HG03520 (cell line): ENCODE data around the gene KDSR.
A peak's percentile ranks its signal among the peaks of the same experiment; 100 is the strongest.

Experiments used
- ATAC-seq: cut with Tn5 transposase; IDR thresholded peaks from one replicate; pipeline ENCODE4 v1.9.1; 2021; ENCODE audit warnings: mild to moderate bottlenecking, moderate library complexity; ENCODE audit not compliant: unreplicated experiment

The KDSR gene

DNA sequence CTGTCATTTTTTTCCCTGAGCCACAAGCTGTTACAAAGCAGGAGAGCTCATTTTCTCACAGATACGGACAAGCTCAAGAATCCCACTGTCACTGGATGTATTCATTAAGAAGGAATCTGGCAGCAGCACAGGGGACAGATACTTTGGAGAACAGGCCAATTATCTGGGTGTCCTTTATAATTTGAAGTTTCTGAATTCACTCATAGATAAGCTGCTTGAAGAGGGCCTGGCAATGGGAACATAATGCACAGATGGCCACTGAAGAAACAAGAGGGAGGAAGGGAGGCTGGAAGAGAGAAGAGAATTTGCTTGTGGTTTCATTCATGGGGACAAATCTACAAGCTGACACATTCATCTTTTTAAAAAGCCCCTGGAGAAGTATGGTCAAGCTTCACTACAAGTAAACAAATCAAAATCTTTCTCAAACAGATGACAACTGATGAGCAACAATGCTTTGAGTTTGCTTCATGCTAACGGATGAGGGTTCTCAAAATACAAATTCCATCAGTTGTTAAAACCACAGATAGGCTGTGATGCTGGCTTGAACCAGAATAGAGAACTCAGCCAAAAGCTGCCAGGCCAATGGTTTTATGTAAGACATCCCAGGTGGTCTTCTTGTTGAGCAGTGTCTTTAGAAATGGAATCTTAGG is 59.3 kb downstream of the KDSR start:
- ATAC-seq = no peak

DNA sequence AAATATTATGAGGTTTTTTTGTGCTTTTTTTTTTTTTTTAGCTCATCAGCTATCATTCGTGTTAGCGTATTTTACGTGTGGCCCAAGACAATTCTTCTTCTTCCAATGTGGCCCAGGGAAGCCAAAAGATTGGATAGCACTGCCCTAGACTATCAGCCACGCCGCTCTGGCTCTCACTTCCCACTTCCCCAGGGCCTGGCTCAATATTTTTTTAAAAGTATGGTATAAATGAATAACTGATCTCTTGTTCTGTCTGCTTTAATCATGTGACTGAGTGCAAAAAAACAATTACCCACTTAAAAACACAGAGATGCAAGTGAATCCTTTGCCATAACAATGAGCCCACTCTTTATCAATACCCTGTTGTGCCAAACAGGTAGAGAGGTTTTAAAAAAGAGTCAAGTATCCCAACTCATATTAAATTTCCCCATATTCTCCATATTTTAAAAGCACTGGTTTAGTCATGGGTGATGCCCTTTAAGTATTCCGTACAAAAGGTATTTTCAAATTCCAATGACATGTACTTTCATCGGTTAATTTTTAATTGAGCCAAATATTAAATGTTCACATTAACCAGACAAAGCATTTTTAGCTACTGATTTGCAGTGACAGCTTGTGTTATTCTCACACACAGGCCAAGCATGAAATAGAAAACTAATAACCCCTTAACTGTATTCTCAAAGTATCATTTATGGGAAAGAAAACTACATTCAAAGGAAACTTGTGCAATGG is 60.0 kb downstream of the KDSR start:
- ATAC-seq = no peak

DNA sequence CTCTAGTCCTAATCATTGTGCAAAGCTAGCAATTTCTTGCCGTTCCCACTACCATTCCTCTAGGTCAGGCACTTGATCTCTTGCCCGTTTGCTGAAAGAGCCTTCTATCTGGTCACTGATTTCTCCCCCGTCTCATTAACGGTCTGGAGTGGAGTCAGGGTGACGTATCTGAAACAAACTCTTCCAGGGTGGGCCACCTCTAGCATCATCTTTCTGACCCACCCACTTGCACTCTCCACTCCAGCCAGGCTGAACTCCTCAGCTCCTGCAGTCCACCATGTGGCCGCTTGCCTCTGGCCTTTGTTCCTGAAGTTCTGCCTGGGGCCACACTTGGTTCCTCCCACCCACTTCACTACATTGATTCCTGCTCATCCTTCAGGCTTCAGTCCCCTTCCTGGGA is 60.8 kb downstream of the KDSR start:
- no peak for ATAC-seq

DNA sequence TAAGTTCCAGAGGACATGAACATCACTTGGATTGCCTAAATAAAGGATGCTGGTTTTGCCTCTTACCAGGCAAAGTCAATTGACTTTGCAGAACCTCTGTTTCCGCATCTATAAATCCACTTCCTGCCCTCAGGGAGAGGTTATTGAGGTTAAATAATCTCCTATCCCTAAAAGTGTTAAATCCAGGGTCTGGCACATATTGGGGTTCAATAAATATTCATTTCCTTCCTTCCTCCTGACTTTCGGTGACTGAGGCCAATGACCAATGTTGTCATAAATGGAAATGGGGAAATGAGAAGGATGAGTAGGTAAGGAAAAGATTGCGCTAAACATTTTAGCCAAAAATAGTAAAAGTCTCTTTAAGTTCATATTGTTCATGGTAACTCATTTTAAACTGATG is 63.5 kb downstream of the KDSR start:
- no peak for ATAC-seq

DNA sequence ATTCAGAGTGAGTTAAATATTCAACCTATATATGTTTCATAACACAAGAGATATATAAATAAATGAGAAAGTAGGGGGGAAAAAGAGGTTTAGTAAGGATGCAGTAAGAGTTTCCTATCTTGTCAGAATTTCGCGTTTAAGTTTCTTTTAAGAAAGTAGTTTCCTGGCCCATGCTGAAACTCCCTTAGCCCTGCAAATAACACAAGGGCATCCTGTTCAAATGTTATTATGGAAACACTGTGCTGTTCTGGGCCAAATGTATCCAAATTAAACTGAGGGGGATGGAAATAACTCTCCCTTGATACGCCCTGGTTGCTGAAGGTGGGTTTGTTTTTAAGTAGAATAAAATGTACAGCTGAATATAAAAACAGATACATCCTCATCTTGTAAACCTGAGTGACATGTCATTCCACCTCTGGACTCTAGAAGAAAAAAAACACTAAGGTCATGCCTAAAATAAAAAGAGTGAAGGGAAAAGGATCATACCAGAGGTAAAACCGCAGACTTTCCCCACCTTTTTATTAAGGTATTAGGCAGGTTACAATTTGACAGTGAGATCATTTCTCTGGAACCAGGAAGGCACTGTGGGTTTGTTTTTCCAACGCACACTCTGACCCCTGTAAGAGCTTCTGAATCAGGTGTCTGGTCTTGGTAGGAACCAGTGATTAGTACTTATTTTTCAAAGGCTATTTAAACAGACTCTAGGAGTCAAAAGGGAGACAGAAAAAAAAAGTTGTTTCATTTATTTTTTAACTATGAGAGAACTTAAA is 64.2 kb downstream of the KDSR start:
- ATAC-seq = no peak

DNA sequence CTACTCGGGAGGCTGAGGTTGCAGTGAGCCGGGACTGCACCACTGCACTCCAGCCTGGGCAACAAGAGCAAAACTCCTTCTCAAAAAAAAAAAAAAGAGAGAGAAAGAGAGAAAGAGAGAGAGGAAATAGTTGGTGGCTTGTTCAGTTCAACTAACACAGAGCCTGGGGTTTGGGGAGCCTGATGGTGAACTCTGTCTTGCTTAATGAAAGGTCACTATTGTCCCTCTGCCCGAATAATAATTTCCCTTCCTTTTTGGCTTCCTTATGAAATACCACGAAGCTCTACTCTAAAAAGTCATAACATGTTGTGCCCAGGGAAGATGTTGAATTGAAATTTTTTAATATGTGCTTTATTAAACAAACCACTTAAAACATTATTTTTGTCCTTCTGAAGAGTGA is 64.8 kb downstream of the KDSR start:
- no peak for ATAC-seq

DNA sequence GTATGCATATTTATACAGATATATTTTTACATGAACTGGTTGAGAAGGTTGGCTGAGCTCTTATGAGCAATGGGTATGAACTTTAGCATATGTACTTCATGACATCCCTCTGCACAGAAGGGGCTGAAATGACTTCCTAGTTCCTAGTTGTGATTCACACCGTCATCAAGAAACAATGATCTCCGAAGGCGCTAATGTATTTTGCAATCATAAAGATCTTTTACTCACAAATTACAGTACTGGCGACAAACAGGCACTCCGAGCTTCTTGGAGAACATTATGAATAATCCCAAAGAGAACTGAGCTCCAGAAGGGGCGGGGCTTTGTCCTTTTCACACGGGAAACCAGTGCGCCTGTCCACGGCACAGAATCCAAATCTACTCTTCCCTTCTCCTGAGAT is 65.6 kb downstream of the KDSR start:
- no peak for ATAC-seq

DNA sequence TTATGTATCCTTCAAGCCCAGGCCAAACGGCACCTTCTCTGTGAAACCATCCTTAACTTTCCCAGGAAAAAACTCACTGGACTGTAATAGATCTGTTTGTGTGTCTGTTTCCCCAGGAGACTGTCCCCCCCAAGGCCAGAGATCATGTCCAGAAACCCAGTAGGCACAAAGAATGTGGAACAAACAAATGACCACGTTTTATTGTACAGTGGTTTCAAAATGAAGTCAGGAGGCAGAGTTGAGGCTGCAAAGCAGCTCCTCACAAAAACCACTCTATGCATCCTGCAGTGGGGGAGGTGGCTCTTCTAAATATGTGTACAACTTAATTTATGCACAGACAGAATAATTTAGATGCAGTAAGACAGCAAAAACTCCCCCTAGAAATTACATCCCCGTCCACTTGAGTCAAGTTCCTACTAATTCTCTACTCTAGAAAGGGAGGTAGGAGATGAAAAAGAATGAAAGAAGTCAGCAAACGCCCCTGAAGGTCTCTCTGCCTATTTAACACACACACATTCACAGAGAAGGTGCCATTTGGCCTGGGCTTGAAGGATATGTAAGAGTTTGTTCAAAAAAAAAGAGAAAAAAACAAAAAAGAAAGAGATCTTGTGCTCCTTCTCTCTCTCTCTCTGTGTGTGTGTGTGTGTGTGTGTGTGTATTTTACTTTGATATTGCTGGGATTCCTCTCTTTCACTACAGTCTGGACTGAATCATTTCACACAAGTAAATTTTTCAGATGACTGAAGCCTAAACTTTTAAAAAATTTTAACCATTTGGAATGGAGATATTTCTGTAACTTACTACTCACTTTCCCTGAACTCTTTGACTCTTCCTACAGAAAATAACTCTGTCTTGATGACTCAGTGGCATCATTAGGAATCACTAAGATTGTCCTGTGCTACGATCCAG is 66.9 kb downstream of the KDSR start:
- ATAC-seq = peak; percentile 39

DNA sequence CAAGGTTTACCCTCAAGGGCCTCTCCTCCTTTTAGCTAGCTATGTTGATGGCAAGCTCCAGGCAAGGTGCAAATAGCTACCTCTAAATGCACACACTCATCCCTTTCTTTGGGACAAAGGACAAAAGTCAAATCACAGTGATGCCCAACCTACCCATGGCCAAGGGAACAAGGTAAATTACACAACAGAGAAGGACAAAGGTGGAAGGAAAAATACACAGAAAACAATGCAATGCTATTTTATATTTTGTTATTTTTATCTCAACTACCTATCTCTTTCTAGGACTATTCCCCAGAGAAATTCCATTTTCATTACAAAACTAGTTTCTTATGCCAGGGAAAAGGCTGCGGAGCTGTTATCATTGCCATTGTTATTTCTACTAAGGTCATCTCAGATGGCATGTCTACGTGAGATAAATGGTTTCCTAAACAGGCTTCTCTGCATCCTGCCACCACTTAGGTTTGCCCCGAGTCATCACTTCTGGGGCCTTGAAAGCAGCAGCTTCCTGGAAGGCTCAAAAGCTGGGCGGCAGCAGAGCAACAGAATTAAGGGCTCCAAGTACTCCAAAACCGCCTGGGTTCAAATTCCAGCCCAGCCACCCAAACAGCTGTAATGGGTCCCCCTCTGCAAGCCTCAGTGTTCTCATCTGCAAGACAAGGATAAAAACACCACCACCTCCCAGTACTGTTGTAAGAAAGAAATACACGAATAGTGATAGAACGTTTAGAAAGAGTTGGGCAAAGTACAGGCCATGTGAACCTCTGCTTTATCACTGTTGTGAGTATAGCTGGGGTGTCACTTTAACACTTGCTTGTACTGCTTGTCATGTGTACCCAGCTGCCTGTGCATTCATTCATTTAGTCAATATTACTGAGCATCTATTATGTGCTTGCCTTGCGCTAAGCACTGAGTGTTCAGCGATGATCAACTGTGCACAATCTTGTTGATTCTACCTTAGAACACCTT is 68.3 kb downstream of the KDSR start:
- no peak for ATAC-seq

DNA sequence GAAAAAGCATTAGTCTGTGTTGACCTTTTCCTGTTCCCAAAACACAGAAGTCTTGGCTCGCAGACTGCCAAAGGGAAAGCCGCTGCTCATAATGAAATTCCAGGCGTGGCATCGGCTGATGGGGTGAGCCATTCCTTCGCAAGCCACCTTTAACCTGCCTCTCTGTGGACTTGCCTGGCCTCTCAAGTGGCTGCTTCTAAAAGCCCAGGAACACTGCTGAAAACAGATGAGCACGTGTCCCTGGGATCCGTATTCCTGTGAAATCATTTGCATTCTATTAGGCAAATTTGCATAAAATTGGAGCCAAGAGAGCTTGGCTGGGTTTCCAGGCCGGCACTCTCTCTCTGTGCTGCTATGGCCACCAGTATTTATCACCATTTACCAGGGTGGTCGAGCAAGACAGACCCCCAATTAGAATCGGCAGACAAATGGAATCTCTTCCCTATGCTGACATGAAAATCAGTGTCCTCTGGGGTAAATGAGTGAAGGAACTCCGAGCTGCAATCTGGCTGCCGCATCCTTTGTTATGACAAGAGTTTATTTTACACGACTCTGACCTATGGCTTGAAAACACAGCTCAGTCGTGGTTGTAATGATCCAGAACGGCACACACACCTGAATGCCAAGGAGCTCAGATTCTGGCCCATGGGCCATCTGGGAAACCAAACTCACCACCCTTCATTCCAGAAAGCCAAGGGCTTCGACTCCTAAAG is 69.2 kb downstream of the KDSR start:
- ATAC-seq = no peak

DNA sequence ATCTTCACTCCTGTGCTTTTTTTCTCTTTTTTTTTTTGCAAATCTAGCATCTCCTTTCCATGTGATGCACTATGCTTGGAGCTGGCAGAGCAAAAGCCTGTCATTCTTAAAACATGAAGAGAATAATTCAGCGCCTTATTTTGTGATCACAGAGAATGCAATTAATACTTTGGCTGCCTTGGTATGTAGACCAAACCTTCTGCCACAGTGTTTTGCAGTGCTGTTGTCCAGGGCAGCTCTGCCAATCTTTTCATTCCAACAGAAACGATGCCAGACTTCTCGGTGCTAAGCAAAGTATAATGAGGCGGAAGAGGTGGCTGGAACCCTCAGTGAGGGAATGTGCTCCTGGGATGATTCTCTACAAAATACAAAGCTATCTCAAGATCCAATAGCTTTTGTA is 73.1 kb downstream of the KDSR start:
- ATAC-seq = no peak

DNA sequence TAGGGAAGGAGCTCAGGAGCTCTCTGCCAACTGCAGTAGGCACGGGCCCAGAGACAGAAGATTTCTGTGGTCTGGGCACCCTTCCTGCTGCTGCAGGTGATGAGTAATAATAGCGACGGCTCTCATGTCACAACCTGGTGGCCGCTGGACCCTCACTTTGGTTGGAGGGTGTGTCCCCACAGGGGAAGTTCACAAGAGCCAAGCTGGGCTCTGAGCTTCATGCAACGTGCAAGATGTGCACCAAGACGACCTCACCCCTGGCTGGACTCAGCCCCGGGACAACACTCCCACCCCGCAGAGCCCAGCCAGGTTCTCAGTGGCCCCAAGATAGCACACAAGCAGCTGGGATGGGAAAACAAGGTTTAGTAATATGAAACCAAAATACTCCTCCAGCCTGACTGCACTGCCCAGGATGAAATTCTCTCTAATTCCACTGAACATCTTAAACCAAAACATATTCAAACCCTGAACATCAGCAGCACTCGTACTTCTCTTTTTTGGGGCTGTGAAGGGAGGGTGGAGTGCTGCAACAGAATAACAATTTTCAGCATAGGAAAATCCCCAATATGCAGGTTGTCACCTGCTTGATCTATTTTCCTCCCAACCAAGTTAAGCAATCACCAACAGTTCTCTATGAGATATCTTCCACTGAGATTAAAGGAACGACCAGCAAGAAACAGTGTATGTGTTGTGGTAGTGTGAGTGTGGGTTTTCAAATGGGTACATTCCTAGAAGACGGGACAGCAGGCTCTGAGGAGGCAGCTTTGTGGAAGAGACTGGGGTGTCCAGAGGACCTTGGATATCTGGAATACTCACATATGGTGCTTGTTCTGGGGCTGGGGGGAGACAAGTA is 73.9 kb downstream of the KDSR start:
- peak; percentile 49 for ATAC-seq

DNA sequence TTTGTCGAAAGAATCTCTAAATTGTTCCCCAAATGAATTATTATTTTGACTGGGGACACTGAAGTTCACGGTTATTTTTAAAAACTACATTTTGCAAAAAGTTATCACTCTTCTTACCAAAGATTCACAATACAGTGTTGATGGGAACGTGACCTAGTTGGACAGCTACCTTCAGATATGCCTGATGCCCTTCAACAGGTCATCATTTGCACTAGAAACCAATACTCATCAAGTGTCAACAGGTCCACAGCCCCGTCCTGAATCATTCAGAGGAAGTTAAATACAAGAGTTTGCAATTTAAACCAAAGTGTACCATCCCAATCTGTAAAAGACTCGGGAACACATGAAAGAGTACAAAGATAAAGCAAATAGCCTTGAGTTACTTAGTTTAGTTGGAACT is 75.7 kb downstream of the KDSR start:
- ATAC-seq = no peak

DNA sequence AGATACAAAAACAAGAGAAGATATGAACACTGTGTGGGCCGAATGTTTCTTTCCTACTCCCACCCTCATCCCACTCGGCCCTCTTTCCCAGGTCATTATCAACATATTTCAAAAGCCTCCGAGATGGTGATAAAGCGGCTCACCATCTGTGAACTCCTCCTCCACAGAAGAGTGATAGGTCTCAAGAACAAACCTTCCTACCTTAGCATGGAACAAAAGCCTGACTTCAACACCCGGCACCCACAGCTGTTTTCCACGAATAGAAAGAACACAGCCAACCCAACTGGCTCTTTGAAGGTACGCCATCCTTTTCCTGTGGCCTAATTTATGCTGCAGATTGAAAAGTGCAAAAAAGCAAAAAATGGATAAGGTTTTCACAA is 76.2 kb downstream of the KDSR start:
- no peak for ATAC-seq

DNA sequence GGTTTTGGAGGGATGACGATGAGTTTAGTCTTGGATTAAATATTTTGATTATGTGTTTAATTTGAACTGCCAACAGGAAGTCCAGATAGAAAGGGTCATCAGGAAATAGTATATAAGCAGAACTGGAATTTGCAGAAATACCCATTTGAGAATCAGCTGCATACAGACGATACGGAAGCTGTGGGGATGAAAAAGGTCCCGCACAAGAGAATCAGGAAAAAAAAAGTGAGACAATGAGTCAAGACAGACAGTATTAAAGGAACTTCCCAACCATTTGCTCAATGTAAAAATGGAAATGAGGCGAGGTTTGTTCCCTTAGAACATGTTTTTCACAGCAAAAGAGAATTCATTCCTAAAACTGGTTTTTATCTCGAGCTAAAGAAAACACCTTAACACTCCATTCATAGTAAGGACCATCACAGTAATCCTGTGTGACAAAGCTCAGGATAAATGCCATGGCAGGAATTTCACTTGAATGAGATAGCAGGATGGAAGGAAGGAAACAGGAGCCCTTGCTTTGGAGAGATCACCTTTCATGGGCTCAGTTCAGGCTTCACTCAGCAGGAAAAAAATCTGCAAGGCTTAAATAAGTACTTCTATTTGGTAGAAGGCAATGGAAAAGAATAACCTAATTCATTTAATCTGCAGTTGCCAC is 76.7 kb downstream of the KDSR start:
- no peak for ATAC-seq

DNA sequence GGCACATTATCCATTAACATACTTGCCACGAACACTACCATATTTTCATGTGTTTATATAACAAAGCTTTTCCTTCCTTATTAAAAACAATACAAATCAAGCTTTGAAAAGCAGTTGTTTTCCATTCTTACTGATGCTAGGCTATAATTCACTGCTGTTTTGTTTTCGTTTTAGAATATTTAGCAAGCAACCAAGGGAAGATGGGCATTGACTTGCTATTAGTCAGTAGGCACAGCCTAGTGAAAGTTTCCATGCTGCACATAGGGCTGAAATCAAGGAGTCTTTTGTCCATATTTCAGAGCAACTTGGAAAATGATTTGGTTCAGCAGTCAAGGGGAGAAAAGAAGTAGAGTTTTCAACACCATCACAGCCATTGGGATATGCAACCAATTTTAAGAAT is 78.7 kb downstream of the KDSR start:
- ATAC-seq = no peak

DNA sequence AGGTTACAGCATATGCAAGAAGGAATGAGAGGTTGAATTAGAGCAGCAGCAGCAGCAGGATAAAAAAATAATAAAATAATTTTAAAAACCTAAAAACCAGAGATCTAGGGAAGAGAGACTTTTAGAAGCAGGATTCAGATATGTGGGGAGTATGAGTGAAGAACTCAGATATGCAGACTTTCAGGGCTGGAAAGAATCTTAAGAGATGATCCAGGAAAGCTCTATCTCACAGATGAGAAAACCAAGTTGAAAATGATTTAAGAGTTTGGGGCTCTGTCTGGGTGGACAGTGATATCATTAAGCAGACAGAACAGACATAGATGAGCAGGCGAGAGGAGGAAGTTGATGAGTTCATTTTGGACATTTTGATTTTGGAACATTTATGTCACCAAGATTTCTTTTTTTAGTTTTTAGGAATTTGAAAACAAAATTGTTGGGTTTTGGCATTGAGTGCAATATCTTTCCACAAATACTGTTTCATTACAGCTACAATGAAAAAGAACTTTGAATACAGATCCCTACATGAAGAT is 79.2 kb downstream of the KDSR start:
- ATAC-seq = no peak

DNA sequence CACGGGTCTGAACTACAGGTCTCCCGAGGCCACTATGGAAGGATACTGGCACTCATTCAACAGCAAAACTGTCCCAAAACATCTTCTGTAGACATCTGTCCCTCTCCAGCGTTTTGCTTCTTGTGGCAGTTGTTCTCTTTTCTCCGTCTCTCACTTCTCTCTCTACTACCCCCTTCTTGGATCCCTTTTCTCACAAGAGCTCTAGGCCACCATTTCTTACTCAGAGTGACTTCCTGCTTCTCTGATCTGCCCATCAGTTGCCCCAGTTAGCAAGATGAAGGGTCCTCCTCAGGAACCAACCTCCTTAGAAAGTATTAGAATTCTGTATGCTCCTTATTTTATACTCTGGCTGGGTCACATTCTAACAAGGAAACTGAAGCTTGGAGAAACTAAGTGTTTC is 80.1 kb downstream of the KDSR start:
- no peak for ATAC-seq
